HG02840 (cell line): ENCODE measurements around the gene MYO5B.

Experiments
- ATAC-seq: cut with Tn5 transposase; IDR thresholded peaks from one replicate; pipeline ENCODE4 v1.9.1; 2021; ENCODE audit warnings: mild to moderate bottlenecking, moderate library complexity, moderate number of reproducible peaks; ENCODE audit not compliant: unreplicated experiment, low FRiP score

The MYO5B gene

DNA sequence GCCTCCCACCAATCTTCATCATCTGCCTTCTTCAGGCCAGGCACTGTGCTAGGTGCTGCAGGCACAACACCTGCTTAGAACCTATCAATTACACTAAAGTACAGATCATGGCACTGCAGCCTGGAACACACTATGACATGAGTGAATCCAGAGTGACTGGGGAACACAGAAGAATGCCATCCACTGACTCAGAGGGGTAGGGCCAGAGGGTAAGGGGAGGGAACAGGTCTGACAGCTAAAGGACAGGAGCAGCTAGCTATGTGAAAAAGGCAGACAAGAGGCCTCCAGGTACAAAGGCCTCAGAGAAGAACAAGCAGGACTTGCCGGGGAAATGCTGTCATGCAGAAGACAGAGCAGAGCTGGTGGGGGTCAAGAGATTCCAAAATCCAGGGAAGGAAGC is 328.3 kb downstream of the MYO5B start:
- ATAC-seq: no peak

DNA sequence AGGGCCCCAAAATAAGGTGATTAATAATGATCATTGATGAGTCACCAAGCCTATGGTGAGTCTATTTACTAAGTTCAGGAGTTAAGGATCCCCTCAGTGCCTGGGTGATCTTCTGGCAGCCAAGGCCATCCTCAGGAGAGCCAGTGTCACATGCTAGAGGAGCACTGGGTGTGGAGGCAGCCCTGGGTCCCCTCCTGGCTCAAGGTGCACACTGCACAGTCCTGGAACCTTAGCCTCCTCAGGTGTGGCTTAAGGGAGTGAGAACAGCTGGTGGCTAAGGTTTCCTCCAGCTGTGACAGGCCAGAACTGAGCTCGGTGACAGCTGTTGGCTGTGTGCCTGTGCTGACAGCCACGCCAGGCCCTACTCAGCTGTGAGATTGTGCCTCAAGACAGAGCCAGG is 329.5 kb downstream of the MYO5B start:
- no peak for ATAC-seq

DNA sequence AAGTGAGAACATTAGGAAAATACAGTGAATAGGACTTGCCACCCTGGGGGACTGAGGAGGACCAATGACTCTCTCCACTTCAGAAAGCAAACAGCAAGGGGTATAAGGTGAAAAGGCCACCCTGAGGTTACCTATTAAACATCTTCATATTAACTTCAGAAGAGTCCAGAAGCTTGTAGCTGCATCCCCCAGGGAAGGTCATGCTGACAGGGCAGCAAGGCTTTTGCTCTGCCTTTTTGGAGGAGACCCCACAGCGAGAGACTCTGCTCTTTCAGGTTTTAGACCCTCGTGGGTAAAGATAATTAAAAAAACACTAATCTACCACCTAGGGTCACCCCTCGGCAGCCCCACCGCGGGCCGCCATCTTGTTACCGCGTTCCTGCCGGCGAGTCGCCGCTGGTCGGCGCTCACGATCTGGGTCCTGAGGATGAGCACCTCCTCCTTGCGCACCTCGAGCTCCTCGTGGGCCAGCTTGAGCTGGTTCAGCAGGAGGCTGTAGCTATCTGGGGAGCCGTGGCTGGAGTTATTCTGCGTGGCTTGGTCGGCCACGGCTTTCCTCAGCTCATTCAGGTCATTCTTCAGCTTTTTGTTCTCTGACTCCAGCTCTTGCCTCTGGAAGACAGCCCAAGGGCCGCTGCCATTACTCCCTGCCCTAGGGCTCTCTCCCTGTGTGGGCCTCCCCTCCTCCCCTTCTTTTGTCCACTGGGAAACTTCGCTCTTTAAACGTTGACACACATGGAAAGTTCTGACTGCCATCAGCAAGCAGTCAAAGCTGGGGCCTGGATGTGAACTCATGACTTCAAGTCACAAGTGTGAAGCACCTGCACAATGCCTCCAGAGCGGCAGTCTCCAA is 331.0 kb downstream of the MYO5B start:
- no peak for ATAC-seq

GRCh38 chr18:49862656-49863385 is 332.1 kb downstream of the MYO5B start:
- no peak for ATAC-seq

DNA sequence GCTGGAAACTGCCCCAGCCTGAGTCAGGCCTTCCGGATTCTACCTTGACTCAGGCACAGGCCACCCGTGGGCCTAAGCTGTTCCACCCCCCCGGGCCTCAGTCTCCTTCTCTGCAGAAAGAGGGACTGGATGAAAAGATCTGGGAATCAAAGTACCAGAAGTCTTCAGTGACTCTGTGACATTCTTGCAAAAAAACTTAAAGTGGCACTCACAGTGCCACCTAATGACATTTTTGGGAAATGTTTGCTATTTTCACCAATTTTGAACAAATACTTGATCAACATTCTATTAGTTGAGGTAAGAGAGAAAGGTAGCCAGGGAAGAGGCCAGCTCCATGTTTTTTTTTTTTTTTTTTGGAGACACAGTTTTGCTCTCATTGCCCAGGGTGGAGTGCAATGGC is 333.3 kb downstream of the MYO5B start:
- ATAC-seq: no peak

DNA sequence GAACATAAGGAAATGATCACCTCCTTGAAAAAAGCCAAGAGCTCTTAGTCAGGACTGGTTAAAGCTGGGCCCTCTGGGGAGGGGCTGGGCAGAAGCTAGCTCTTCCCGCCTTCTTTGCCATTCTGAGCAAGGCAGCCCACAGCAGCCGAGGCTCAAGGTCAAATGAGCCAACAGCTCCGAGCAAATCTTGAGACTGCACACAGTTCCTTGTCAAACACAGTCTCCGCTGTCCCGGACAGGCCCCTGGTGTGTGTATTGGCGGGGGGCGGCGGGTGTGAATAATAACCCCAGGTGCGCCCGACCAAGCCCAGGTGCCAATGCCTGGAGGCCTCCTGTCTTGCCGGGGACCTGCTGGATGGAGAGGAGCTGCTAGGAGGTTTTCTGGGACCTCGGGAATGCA is 335.2 kb downstream of the MYO5B start:
- no peak for ATAC-seq

- ATAC-seq: no peak
These were observed 336.0 kb downstream of the MYO5B start for GRCh38 chr18:49859021-49859359.

- ATAC-seq: no peak
These were observed 336.5 kb downstream of the MYO5B start for GRCh38 chr18:49858309-49859020.

GRCh38 chr18:49857708-49858107 is 337.2 kb downstream of the MYO5B start:
- ATAC-seq: no peak

- ATAC-seq: no peak
These were observed 338.5 kb downstream of the MYO5B start for GRCh38 chr18:49856496-49856895.

GRCh38 chr18:49855711-49856415 is 339.1 kb downstream of the MYO5B start:
- ATAC-seq: no peak

GRCh38 chr18:49854681-49855080 is 340.3 kb downstream of the MYO5B start:
- ATAC-seq: no peak

- ATAC-seq: no peak
These were observed 341.5 kb downstream of the MYO5B start for GRCh38 chr18:49853436-49853835.

- no peak for ATAC-seq
These were observed 341.9 kb downstream of the MYO5B start for GRCh38 chr18:49853011-49853410.

GRCh38 chr18:49851624-49852023 is 343.3 kb downstream of the MYO5B start:
- ATAC-seq: no peak

- no peak for ATAC-seq
These were observed 344.3 kb downstream of the MYO5B start for GRCh38 chr18:49850636-49851035.

- no peak for ATAC-seq
These were observed 345.4 kb downstream of the MYO5B start for GRCh38 chr18:49849331-49850217.

DNA sequence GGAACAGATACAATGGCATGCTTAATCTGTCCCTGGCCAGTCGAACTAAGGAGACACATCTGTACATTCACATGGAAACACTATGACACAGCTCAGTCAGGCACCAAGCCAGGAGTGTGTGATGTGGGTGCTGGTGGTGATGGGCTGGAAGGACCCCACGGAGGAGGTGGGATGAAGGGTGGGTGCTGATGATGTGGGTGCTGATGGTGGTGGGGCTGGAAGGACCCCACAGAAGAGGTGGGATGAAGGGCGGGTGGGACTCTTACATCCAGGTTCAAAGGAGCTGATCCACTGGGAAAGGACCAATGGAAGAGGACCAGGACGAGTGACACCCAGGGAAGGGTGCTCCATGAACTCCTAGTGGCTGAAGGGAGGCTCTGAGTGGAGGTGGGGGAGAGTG is 346.8 kb downstream of the MYO5B start:
- ATAC-seq: no peak

- ATAC-seq: no peak
These were observed 347.4 kb downstream of the MYO5B start for GRCh38 chr18:49847524-49847923.
